Keratinocyte (primary cell): Measurements from ENCODE around the gene NLK.

Experiments used
- EZH2 ChIP-seq: IDR thresholded peaks from one replicate; pipeline ENCODE4 v1.6.1; 2012; ENCODE audit warnings: inconsistent platforms, mild to moderate bottlenecking, low read length, moderate library complexity
- TF ChIP-seq, protein P1 (sequence below), 3 experiments: IDR thresholded peaks in 1 of 3; conservative IDR thresholded peaks in 1 of 3; optimal IDR thresholded peaks in 1 of 3; 2 replicates in 2 of 3; 3 replicates in 1 of 3; pipeline versions ENCODE3 to v1.5.1; 2011; ENCODE audit warnings: low read length in 3 of 3, mild to moderate bottlenecking in 3 of 3, moderate library complexity in 2 of 3, control low read depth in 1 of 3, inconsistent platforms in 1 of 3; ENCODE audit not compliant: insufficient read depth in 2 of 3; ENCODE audit errors: extremely low read depth in 1 of 3

GRCh38 chr17:28072936-28073533 lies 30.6 kb downstream of the NLK start:
- TF ChIP-seq, protein P1, sequence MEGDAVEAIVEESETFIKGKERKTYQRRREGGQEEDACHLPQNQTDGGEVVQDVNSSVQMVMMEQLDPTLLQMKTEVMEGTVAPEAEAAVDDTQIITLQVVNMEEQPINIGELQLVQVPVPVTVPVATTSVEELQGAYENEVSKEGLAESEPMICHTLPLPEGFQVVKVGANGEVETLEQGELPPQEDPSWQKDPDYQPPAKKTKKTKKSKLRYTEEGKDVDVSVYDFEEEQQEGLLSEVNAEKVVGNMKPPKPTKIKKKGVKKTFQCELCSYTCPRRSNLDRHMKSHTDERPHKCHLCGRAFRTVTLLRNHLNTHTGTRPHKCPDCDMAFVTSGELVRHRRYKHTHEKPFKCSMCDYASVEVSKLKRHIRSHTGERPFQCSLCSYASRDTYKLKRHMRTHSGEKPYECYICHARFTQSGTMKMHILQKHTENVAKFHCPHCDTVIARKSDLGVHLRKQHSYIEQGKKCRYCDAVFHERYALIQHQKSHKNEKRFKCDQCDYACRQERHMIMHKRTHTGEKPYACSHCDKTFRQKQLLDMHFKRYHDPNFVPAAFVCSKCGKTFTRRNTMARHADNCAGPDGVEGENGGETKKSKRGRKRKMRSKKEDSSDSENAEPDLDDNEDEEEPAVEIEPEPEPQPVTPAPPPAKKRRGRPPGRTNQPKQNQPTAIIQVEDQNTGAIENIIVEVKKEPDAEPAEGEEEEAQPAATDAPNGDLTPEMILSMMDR (optimal IDR thresholded peaks at IDR 0.05 in 1 of 3, IDR thresholded peaks at IDR 0.05 in 1 of 3, conservative IDR thresholded peaks at IDR 0.05 in 1 of 3; ENCODE audit: extremely low read depth in 1 of 3, insufficient read depth in 2 of 3, low read length in 3 of 3) = no peak
- no peak for TF ChIP-seq EZH2
